ENCODE data around the gene KIF26B. TPM values are rescaled to one million over a fixed set of nuclear protein-coding genes. Genes with fewer than 3 reads are reported as not detected.
A peak's percentile ranks its signal among the peaks of the same experiment; 100 is the strongest.

The KIF26B gene
- total RNA-seq, 1 donor from 2014 or later: 69.7 TPM

GRCh38 chr1:245591346-245592188 lies 436.8 kb downstream of the KIF26B start:
- Mint-ChIP-seq H3K27ac (no peak overlapping the region), H3K4me3 (no peak overlapping the region), H3K36me3 (peaks cover 6% of the 10 kb centered on the region), H3K4me1 (peaks cover 21% of the 10 kb centered on the region), H3K27me3 (ENCODE audit: low read depth) (peaks cover 1% of the 10 kb centered on the region), H3K9me3 (peaks cover 13% of the 10 kb centered on the region)
- no peak for DNase-seq (ENCODE audit: low spot score in 2 of 2, unreplicated experiment in 2 of 2)
- no peak for TF ChIP-seq CTCF (IDR thresholded peaks at IDR 0.05; ENCODE audit: unreplicated experiment)

- Mint-ChIP-seq H3K27ac (no peak overlapping the region), H3K36me3 (peaks cover 6% of the 10 kb centered on the region), H3K27me3 (ENCODE audit: low read depth) (peaks cover 1% of the 10 kb centered on the region), H3K4me3 (no peak overlapping the region), H3K4me1 (peaks cover 20% of the 10 kb centered on the region), H3K9me3 (peaks cover 17% of the 10 kb centered on the region)
- no peak for DNase-seq (ENCODE audit: low spot score in 2 of 2, unreplicated experiment in 2 of 2)
- TF ChIP-seq CTCF (IDR thresholded peaks at IDR 0.05; ENCODE audit: unreplicated experiment): no peak
These were observed 437.3 kb downstream of the KIF26B start for GRCh38 chr1:245592189-245592460.

- H3K27ac Mint-ChIP-seq: peak overlapping the region; percentile 85
- peaks cover 15% of the 10 kb centered on the region for H3K4me1 Mint-ChIP-seq
- no peak for DNase-seq (ENCODE audit: low spot score in 2 of 2, unreplicated experiment in 2 of 2)
- TF ChIP-seq CTCF (IDR thresholded peaks at IDR 0.05; ENCODE audit: unreplicated experiment): no peak
- H3K36me3 Mint-ChIP-seq: peaks cover 14% of the 10 kb centered on the region
- peaks cover 20% of the 10 kb centered on the region for H3K9me3 Mint-ChIP-seq
- no peak overlapping the region for H3K4me3 Mint-ChIP-seq
- no peaks in the 10 kb centered on the region for H3K27me3 Mint-ChIP-seq (ENCODE audit: low read depth)
These were observed 443.9 kb downstream of the KIF26B start for GRCh38 chr1:245598524-245599305.

DNA sequence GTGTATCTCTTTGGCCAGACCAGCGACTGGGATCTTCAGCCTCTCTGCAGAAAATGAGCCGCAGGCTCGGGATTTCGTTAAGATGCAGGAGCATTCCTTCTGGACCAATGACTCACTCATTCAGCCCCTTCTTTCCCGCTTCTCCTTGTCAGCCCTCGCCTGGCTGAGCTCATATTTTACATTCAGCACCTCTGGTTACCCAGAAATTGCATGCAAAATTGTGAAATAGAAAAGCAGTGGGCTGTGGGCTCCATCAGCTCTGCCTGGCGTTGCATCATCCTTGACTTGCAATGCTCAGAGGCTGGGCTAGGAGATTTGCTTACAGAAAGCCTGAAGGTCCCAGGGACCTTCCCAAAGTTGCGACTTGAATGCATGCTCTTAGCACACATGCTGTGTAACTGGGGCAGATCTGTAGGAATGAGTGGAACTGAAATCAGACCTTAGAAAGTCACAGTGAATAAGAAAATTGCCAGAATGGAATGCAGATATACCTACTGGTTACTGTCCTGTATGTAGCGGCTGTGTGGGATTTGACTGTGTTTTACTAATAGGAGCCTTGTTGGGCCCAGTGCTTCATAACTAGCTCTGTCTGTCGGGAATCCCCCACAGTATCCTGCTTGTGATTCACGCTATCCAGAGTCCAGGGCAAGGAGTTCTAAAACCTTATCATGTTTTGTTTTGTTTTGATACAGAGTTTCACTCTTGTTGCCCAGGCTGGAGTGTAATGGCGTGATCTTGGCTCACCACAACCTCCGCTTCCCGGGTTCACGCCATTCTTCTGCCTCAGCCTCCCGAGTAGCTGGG lies 444.8 kb downstream of the KIF26B start:
- Mint-ChIP-seq H3K4me1 (peaks cover 15% of the 10 kb centered on the region), H3K4me3 (no peak overlapping the region)

More for the DNA sequence above, 444.8 kb downstream of the KIF26B start:
- peak overlapping the region; percentile 85 for H3K27ac Mint-ChIP-seq
- no peak for TF ChIP-seq CTCF (IDR thresholded peaks at IDR 0.05; ENCODE audit: unreplicated experiment)
- no peaks in the 10 kb centered on the region for H3K27me3 Mint-ChIP-seq (ENCODE audit: low read depth)
- DNase-seq (ENCODE audit: low spot score in 2 of 2, unreplicated experiment in 2 of 2): no peak
- H3K9me3 Mint-ChIP-seq: peaks cover 12% of the 10 kb centered on the region
- peaks cover 12% of the 10 kb centered on the region for H3K36me3 Mint-ChIP-seq

All from mesothelial cell of epicardium (in vitro differentiated cells).